ENCODE measurements around the gene ARL6IP1. TPM values are rescaled to one million over a fixed set of nuclear protein-coding genes. Genes with fewer than 3 reads are reported as not detected.
A peak's percentile ranks its signal among the peaks of the same experiment; 100 is the strongest.
"Not testable (repeated sequence)": the region's sequence is repeated elsewhere in the genome, so short reads cannot be mapped to it uniquely, and the experiment has no call there.

The ARL6IP1 gene
- total RNA-seq, 2 experiments from 2014 or later: 234 to 240 TPM

- H3K27me3 Mint-ChIP-seq (ENCODE audit: low read depth); H3K36me3 Mint-ChIP-seq (ENCODE audit: low read depth); CTCF ChIA-PET; H3K9me3 Mint-ChIP-seq (ENCODE audit: insufficient read depth); DNase-seq; POLR2A ChIA-PET: not testable (repeated sequence)
- Mint-ChIP-seq H3K27ac (peak overlapping the region; percentile 80), H3K4me1 (ENCODE audit: low read depth) (peaks cover 31% of the 10 kb centered on the region), H3K4me3 (peak overlapping the region; percentile 34)
- ATAC-seq: peak; percentile 28
Measured at GRCh38 chr16:18756639-18757038, 44.7 kb downstream of the ARL6IP1 start.

- H3K36me3 Mint-ChIP-seq (ENCODE audit: low read depth); ATAC-seq; H3K27me3 Mint-ChIP-seq (ENCODE audit: low read depth); H3K9me3 Mint-ChIP-seq (ENCODE audit: insufficient read depth); CTCF ChIA-PET; POLR2A ChIA-PET; DNase-seq; H3K27ac Mint-ChIP-seq; H3K4me3 Mint-ChIP-seq; H3K4me1 Mint-ChIP-seq (ENCODE audit: low read depth): not testable (repeated sequence)
Measured at GRCh38 chr16:18742870-18743269, 58.5 kb downstream of the ARL6IP1 start.

Other genes with a start within 250 kb of the ARL6IP1 start
- 10 to 100 TPM; 89.4 to 97.8 TPM for gene NOMO2, start 239.5 kb downstream of the ARL6IP1 start, total RNA-seq
- gene RPS15A, start 11.2 kb downstream of the ARL6IP1 start, total RNA-seq: 1,000 to 10,000 TPM; 1,594 to 1,602 TPM
- gene SMG1, start 124.9 kb upstream of the ARL6IP1 start, total RNA-seq: 100 to 1,000 TPM; 123 to 127 TPM
- gene TMC7, start 182.4 kb upstream of the ARL6IP1 start, total RNA-seq: not detected

All from activated CD8-positive, alpha-beta T cell treated with anti-CD3 and anti-CD28 coated beads, Interleukin-2, amount 10 ng/mL, durations not matched to agents 7 days and 5 days (primary cell).